Measurements from ENCODE around the gene RAB40AL. TPM values are rescaled to one million over a fixed set of nuclear protein-coding genes. Genes with fewer than 3 reads are reported as not detected.
"Not testable (repeated sequence)": the region's sequence is repeated elsewhere in the genome, so short reads cannot be mapped to it uniquely, and the experiment has no call there.

Gene RAB40AL
- total RNA-seq (2014; rRNA removed; shearing (Covaris generic)) (0.83 and 1.6 TPM in 2 replicates), polyA plus RNA-seq (2016; fragmentation: Nextera tagmentation; extraction: Ambion mirVana) (0.34 and 0.40 TPM in 2 replicates)
- long read RNA-seq = 0 reads

- not testable (repeated sequence) for H3K9me3 Mint-ChIP-seq; H2AFZ ChIP-seq; H3K9me2 ChIP-seq (ENCODE audit: insufficient read depth); H3K4me1 Mint-ChIP-seq; H3K27ac ChIP-seq (ENCODE audit: low read depth); H3K4me1 ChIP-seq (ENCODE audit: insufficient read depth); H3K4me2 ChIP-seq; H3F3A ChIP-seq (replicated peaks; ENCODE audit: low read depth); H3K79me2 ChIP-seq (replicated peaks; ENCODE audit: insufficient read depth); H3K4me3 ChIP-seq; H3K27me3 Mint-ChIP-seq (ENCODE audit: insufficient read depth, low read depth, poor library complexity); H3K4me3 Mint-ChIP-seq; H3K36me3 Mint-ChIP-seq (ENCODE audit: low read depth); DNase-seq (ENCODE audit: low spot score); H3K36me3 ChIP-seq (ENCODE audit: insufficient read depth); ATAC-seq; H3K27ac Mint-ChIP-seq; H4K20me1 ChIP-seq (replicated peaks; ENCODE audit: insufficient read depth); H3K27me3 ChIP-seq (ENCODE audit: insufficient read depth)
Measured at GRCh38 chrX:102936972-102937371, at the start of gene RAB40AL. TSS of gene RAB40AL (plus strand) at chrX:102937272. CDS start at chrX:102937319, 47 bp downstream.

GRCh38 chrX:102887687-102888086 lies 49.4 kb upstream of the RAB40AL start:
- Mint-ChIP-seq H3K27me3 (ENCODE audit: insufficient read depth, low read depth, poor library complexity) (peaks cover 1% of the 10 kb centered on the region), H3K4me1 (no peaks in the 10 kb centered on the region), H3K4me3 (no peak overlapping the region), H3K36me3 (ENCODE audit: low read depth) (no peaks in the 10 kb centered on the region; the same call in 1 of the 3 replicates), H3K9me3 (no peaks in the 10 kb centered on the region), H3K27ac (no peak overlapping the region)
- Histone ChIP-seq H3K27me3 (ENCODE audit: insufficient read depth) (no peaks in the 10 kb centered on the region), H3K79me2 (replicated peaks; ENCODE audit: insufficient read depth) (no peaks in the 10 kb centered on the region), H3F3A (replicated peaks; ENCODE audit: low read depth) (no peaks in the 10 kb centered on the region), H4K20me1 (replicated peaks; ENCODE audit: insufficient read depth) (no peaks in the 10 kb centered on the region), H3K36me3 (ENCODE audit: insufficient read depth) (no peaks in the 10 kb centered on the region), H3K4me2 (no peak overlapping the region), H3K4me3 (no peak overlapping the region), H3K27ac (ENCODE audit: low read depth) (no peak overlapping the region), H3K9me2 (ENCODE audit: insufficient read depth) (no peaks in the 10 kb centered on the region), H2AFZ (no peak overlapping the region), H3K4me1 (ENCODE audit: insufficient read depth) (no peaks in the 10 kb centered on the region)
- DNase-seq (ENCODE audit: low spot score) = no peak
- TF ChIP-seq ETS1 (IDR thresholded peaks at IDR 0.05) = no peak
- TF ChIP-seq REST (IDR thresholded peaks at IDR 0.05; ENCODE audit: unreplicated experiment) = no peak
- no peak for TF ChIP-seq NANOG (IDR thresholded peaks at IDR 0.05; ENCODE audit: borderline replicate concordance)
- no peak for TF ChIP-seq EZH2 (IDR thresholded peaks at IDR 0.05; ENCODE audit: low read depth, unreplicated experiment)
- TF ChIP-seq CREB1 (CRISPR knock-in tag; IDR thresholded peaks at IDR 0.05; ENCODE audit: low read depth) = no peak
- TF ChIP-seq JUNB (IDR thresholded peaks at IDR 0.05; ENCODE audit: unreplicated experiment) = no peak
- no peak for TF ChIP-seq EZH2phosphoT487 (IDR thresholded peaks at IDR 0.05; ENCODE audit: unreplicated experiment)
- TF ChIP-seq POLR2AphosphoS5 (IDR thresholded peaks at IDR 0.05; ENCODE audit: low read depth) = no peak
- TF ChIP-seq STAT1 (IDR thresholded peaks at IDR 0.05; ENCODE audit: unreplicated experiment) = no peak
- no peak for ATAC-seq

Data from GM23338 (cell line).